NCI-H2227 treated with DMSO at 0.1 percent for 48 hours (cell line): ENCODE measurements around the gene CRYAB.
"Not testable (repeated sequence)": the region's sequence is repeated elsewhere in the genome, so short reads cannot be mapped to it uniquely, and the experiment has no call there.

Experiments
- DNase-seq: peaks from one replicate; lab custom pipeline; 2025; lab: John Stamatoyannopoulos, UW

The CRYAB gene

GRCh38 chr11:111908639-111909305 is 2.8 kb downstream of the CRYAB start:
- no peak for DNase-seq

GRCh38 chr11:111906680-111907079 is 4.9 kb downstream of the CRYAB start:
- no peak for DNase-seq

- DNase-seq = no peak
These were observed 6.2 kb downstream of the CRYAB start for GRCh38 chr11:111905411-111905810.

- no peak for DNase-seq
These were observed 24.7 kb downstream of the CRYAB start for GRCh38 chr11:111886844-111887243.

- DNase-seq = no peak
These were observed 25.5 kb downstream of the CRYAB start for GRCh38 chr11:111886032-111886431.

GRCh38 chr11:111885053-111885452 is 26.5 kb downstream of the CRYAB start:
- not testable (repeated sequence) for DNase-seq

GRCh38 chr11:111882202-111882601 is 29.4 kb downstream of the CRYAB start:
- DNase-seq = no peak

- no peak for DNase-seq
These were observed 32.0 kb downstream of the CRYAB start for GRCh38 chr11:111879637-111879960.

GRCh38 chr11:111878849-111879636 is 32.5 kb downstream of the CRYAB start, which contains the start of the genes CFAP68 and FDXACB1:
CFAP68 (plus strand) TSS chr11:111879541; CDS start chr11:111879561, 20 bp downstream.
FDXACB1 (minus strand) TSS chr11:111879165; CDS start chr11:111879132, 33 bp downstream.
- peak; percentile 97 for DNase-seq

GRCh38 chr11:111878385-111878848 is 33.2 kb downstream of the CRYAB start:
- peak; percentile 33 for DNase-seq

GRCh38 chr11:111871693-111872161 is 39.8 kb downstream of the CRYAB start:
- DNase-seq = peak; percentile 21

GRCh38 chr11:111870886-111871692 is 40.5 kb downstream of the CRYAB start, which contains the start of gene ALG9:
ALG9 (minus strand) TSS chr11:111871581; CDS start chr11:111871482, 99 bp downstream.
- DNase-seq = peak; percentile 69

GRCh38 chr11:111870522-111870885 is 41.1 kb downstream of the CRYAB start:
- no peak for DNase-seq

- no peak for DNase-seq
These were observed 41.5 kb downstream of the CRYAB start for GRCh38 chr11:111870113-111870512.

- DNase-seq = no peak
These were observed 51.3 kb downstream of the CRYAB start for GRCh38 chr11:111860257-111860656.
